ENCODE data around the gene BMI1.

BMI1 gene

GRCh38 chr10:22344249-22344648 is 23.4 kb downstream of the BMI1 start:
- no peaks in the 10 kb centered on the region for H3K9me2 ChIP-seq (replicated peaks; ENCODE audit: control insufficient read depth, low read length)
- no peaks in the 10 kb centered on the region for H3K36me3 ChIP-seq (ENCODE audit: control insufficient read depth, low read length)
- no peaks in the 10 kb centered on the region for H3K79me2 ChIP-seq (ENCODE audit: control insufficient read depth, low read length)
- H3K27me3 ChIP-seq (ENCODE audit: control insufficient read depth, low read length), result peaks cover 43% of the 10 kb centered on the region
- no peaks in the 10 kb centered on the region for H3K9me3 ChIP-seq (ENCODE audit: control insufficient read depth, insufficient read depth, low read length)
- H3K4me3 ChIP-seq (ENCODE audit: low read length), result peak overlapping the region; percentile 48
- H4K20me1 ChIP-seq (ENCODE audit: control insufficient read depth, insufficient read depth, low read depth, low read length), result no peaks in the 10 kb centered on the region
- H3K27ac ChIP-seq (ENCODE audit: low read depth, low read length), result peak overlapping the region; percentile 66
- peaks cover 51% of the 10 kb centered on the region for H3K4me1 ChIP-seq (ENCODE audit: control insufficient read depth, low read length)
- H3F3A ChIP-seq (ENCODE audit: control insufficient read depth, insufficient read depth), result peaks cover 16% of the 10 kb centered on the region; the same call in 1 of the 2 replicates
- TF ChIP-seq CTCF (IDR thresholded peaks at IDR 0.05; ENCODE audit: low read depth, low read length, poor library complexity, severe bottlenecking) (no peak), EZH2phosphoT487 (IDR thresholded peaks at IDR 0.05; ENCODE audit: borderline replicate concordance, low read length) (no peak)
- H3K4me2 ChIP-seq (ENCODE audit: low read length), result peak overlapping the region; percentile 65

- H3K27me3 ChIP-seq (ENCODE audit: control insufficient read depth, low read length), result peaks cover 37% of the 10 kb centered on the region
- no peaks in the 10 kb centered on the region for H3K79me2 ChIP-seq (ENCODE audit: control insufficient read depth, low read length)
- H4K20me1 ChIP-seq (ENCODE audit: control insufficient read depth, insufficient read depth, low read depth, low read length), result no peaks in the 10 kb centered on the region
- TF ChIP-seq EZH2phosphoT487 (IDR thresholded peaks at IDR 0.05; ENCODE audit: borderline replicate concordance, low read length), result no peak
- TF ChIP-seq CTCF (IDR thresholded peaks at IDR 0.05; ENCODE audit: low read depth, low read length, poor library complexity, severe bottlenecking), result no peak
- peaks cover 46% of the 10 kb centered on the region for H3K4me1 ChIP-seq (ENCODE audit: control insufficient read depth, low read length)
- H3K9me3 ChIP-seq (ENCODE audit: control insufficient read depth, insufficient read depth, low read length), result no peaks in the 10 kb centered on the region
- peak overlapping the region; percentile 48 for H3K4me3 ChIP-seq (ENCODE audit: low read length)
- no peaks in the 10 kb centered on the region for H3K36me3 ChIP-seq (ENCODE audit: control insufficient read depth, low read length)
- H3F3A ChIP-seq (ENCODE audit: control insufficient read depth, insufficient read depth), result peaks cover 16% of the 10 kb centered on the region; the same call in 1 of the 2 replicates
- no peaks in the 10 kb centered on the region for H3K9me2 ChIP-seq (replicated peaks; ENCODE audit: control insufficient read depth, low read length)
- peak overlapping the region; percentile 66 for H3K27ac ChIP-seq (ENCODE audit: low read depth, low read length)
- H3K4me2 ChIP-seq (ENCODE audit: low read length), result peak overlapping the region; percentile 65
These were observed 23.9 kb downstream of the BMI1 start for GRCh38 chr10:22344781-22345300.

- Histone ChIP-seq H3K9me2 (replicated peaks; ENCODE audit: control insufficient read depth, low read length) (no peaks in the 10 kb centered on the region), H3K4me1 (ENCODE audit: control insufficient read depth, low read length) (peaks cover 45% of the 10 kb centered on the region), H3K27ac (ENCODE audit: low read depth, low read length) (peak within 1 kb of the TSS; percentile 66), H3K27me3 (ENCODE audit: control insufficient read depth, low read length) (peaks cover 37% of the 10 kb centered on the region), H3K36me3 (ENCODE audit: control insufficient read depth, low read length) (no peaks in the 10 kb centered on the region), H3K79me2 (ENCODE audit: control insufficient read depth, low read length) (no peaks in the 10 kb centered on the region), H3K9me3 (ENCODE audit: control insufficient read depth, insufficient read depth, low read length) (no peaks in the 10 kb centered on the region), H3F3A (ENCODE audit: control insufficient read depth, insufficient read depth) (peaks cover 16% of the 10 kb centered on the region; the same call in 1 of the 2 replicates), H4K20me1 (ENCODE audit: control insufficient read depth, insufficient read depth, low read depth, low read length) (no peaks in the 10 kb centered on the region), H3K4me2 (ENCODE audit: low read length) (peak within 1 kb of the TSS; percentile 65), H3K4me3 (ENCODE audit: low read length) (peak within 1 kb of the TSS; percentile 48)
- no peak for TF ChIP-seq EZH2phosphoT487 (IDR thresholded peaks at IDR 0.05; ENCODE audit: borderline replicate concordance, low read length)
- TF ChIP-seq CTCF (IDR thresholded peaks at IDR 0.05; ENCODE audit: low read depth, low read length, poor library complexity, severe bottlenecking), result no peak
These were observed 24.6 kb downstream of the BMI1 start, which contains the start of gene SPAG6 for GRCh38 chr10:22345301-22346095. TSS of gene SPAG6 (plus strand) at chr10:22345496. CDS start at chr10:22345612, 116 bp downstream.
